Activated CD4-positive, alpha-beta T cell treated with anti-CD3 and anti-CD28 coated beads for 36 hours (primary cell): ENCODE results near the gene MVP. TPM values are rescaled to one million over a fixed set of nuclear protein-coding genes. Genes with fewer than 3 reads are reported as not detected.

Experiments used
- ATAC-seq: fragments of 200-7000 bp; cut with Tn5 transposase; one replicate; pipeline ENCODE4 v1.10.0; 2021; ENCODE audit warnings: mild to moderate bottlenecking, moderate library complexity
- CTCF ChIA-PET: fragments of 350-600 bp; sonication (Branson Sonifier 250); formaldehyde crosslinking; loops from one replicate; lab custom pipeline; 2021; ENCODE audit warnings: antibody characterized with exemption; lab: Charles Lee
- POLR2A ChIA-PET: fragments of 350-600 bp; sonication (Branson Sonifier 250); formaldehyde crosslinking; loops from one replicate; lab custom pipeline; 2021; ENCODE audit warnings: antibody characterized with exemption, inconsistent platforms; lab: Charles Lee
- DNase-seq: peaks from one replicate; pipeline ENCODE4 v3.0.0-alpha.2; 2020
- H3K27ac Mint-ChIP-seq: one replicate; pipeline ENCODE4 v1.8.0; 2021; ENCODE audit warnings: mixed read lengths
- H3K27me3 Mint-ChIP-seq: one replicate; pipeline ENCODE4 v1.8.0; 2021; ENCODE audit warnings: mixed read lengths
- H3K36me3 Mint-ChIP-seq: one replicate; pipeline ENCODE4 v1.8.0; 2021; ENCODE audit warnings: low read depth, mixed read lengths
- H3K4me1 Mint-ChIP-seq: one replicate; pipeline ENCODE4 v1.8.0; 2021; ENCODE audit warnings: mixed read lengths
- H3K4me3 Mint-ChIP-seq: one replicate; pipeline ENCODE4 v1.8.0; 2021; ENCODE audit warnings: mild to moderate bottlenecking, moderate library complexity, mixed read lengths
- H3K9me3 Mint-ChIP-seq: one replicate; pipeline ENCODE4 v1.8.0; 2021; ENCODE audit warnings: low read depth, mixed read lengths
- intact Hi-C, 2 experiments: fragments of 100-400 bp; cut with DNase I in 1 of 2; cut with micrococcal nuclease in 1 of 2; formaldehyde crosslinking; loops; one replicate each; pipeline versions ENCODE4 v1.14.2 to v1.15.1; 2022 to 2024; cut with DNase I, micrococcal nuclease
- total RNA-seq, 2 experiments: library from RNA; stranded (reverse); gene quantifications; one replicate each; pipeline ENCODE4 v1.2.3, GENCODE V29; 2021

Gene MVP
- total RNA-seq, 2 experiments from 2014 or later = 86.2 to 101 TPM

GRCh38 chr16:29804455-29805231 lies 15.6 kb upstream of the MVP start:
- DNase-seq = no peak
- no peak for ATAC-seq
- peaks cover 28% of the 10 kb centered on the region for H3K4me1 Mint-ChIP-seq
- H3K27ac Mint-ChIP-seq = peak overlapping the region; percentile 100
- peak overlapping the region; percentile 99 for H3K4me3 Mint-ChIP-seq
- no peaks in the 10 kb centered on the region for H3K27me3 Mint-ChIP-seq
- no peaks in the 10 kb centered on the region for H3K9me3 Mint-ChIP-seq
- intact Hi-C loops = loop anchor here (1.0 to 5.0 kb wide), 15 partner anchors 12 to 1592 kb away; partner anchors contain the start of genes CDIPT (in 2 of the 2), KIF22 (in 2 of the 2), ALDOA (in 1 of the 2) and FBXL19 (in 1 of the 2)
- ChIA-PET POLR2A (interaction anchor here (0.6 to 4.1 kb wide), 7 partner anchors 9 to 378 kb away, joined by 3 to 21 read pairs (median 4); partner anchors contain the start of genes CORO1A, KIF22 and PAGR1), CTCF (interaction anchor here (0.8 to 3.5 kb wide), 7 partner anchors 12 to 157 kb away, joined by 3 to 23 read pairs (median 8); partner anchors contain the start of genes KIF22, PAGR1 and TMEM219)
- H3K36me3 Mint-ChIP-seq = peaks cover 52% of the 10 kb centered on the region

GRCh38 chr16:29805232-29806098 lies 14.8 kb upstream of the MVP start:
- POLR2A ChIA-PET = interaction anchor here (0.5 to 4.1 kb wide), 4 partner anchors 15 to 73 kb away, joined by 3 to 21 read pairs (median 4); partner anchors contain the start of gene KIF22
- ATAC-seq = peak; percentile 64
- Mint-ChIP-seq H3K27ac (peak overlapping the region; percentile 100), H3K4me1 (peaks cover 36% of the 10 kb centered on the region), H3K4me3 (peak overlapping the region; percentile 99), H3K9me3 (no peaks in the 10 kb centered on the region), H3K27me3 (no peaks in the 10 kb centered on the region), H3K36me3 (peaks cover 60% of the 10 kb centered on the region)
- DNase-seq = peak; percentile 99
- intact Hi-C loops = loop anchor here (1.0 to 5.0 kb wide), 16 partner anchors 11 to 1593 kb away; partner anchors contain the start of genes CDIPT (in 2 of the 2), KIF22 (in 2 of the 2), ALDOA (in 1 of the 2) and FBRS (in 1 of the 2)
- CTCF ChIA-PET = interaction anchor here (1.6 to 3.5 kb wide), 5 partner anchors 11 to 104 kb away, joined by 8 to 39 read pairs (median 13); partner anchors contain the start of genes KIF22 and PAGR1

GRCh38 chr16:29806099-29806579 lies 14.1 kb upstream of the MVP start, which contains the start of gene MAZ:
TSS of gene MAZ (plus strand) at chr16:29806529. CDS start at chr16:29806702, 173 bp downstream.
- POLR2A ChIA-PET = interaction anchor here (0.5 to 3.0 kb wide), 3 partner anchors 10 to 21 kb away, joined by 4 to 36 read pairs (median 4); partner anchors contain the start of gene PAGR1
- DNase-seq (no peak), ATAC-seq (no peak)
- intact Hi-C loops = loop anchor here in 1 of 2 experiments (2.0 to 5.0 kb wide), 5 partner anchors 853 to 1594 kb away; partner anchors contain the start of genes FBRS, FBXL19, SBK1 and TUFM
- Mint-ChIP-seq H3K27ac (peak within 1 kb of the TSS; percentile 100), H3K4me3 (peak within 1 kb of the TSS; percentile 99), H3K27me3 (no peaks in the 10 kb centered on the region), H3K36me3 (peaks cover 61% of the 10 kb centered on the region), H3K4me1 (peaks cover 43% of the 10 kb centered on the region), H3K9me3 (no peaks in the 10 kb centered on the region)
- CTCF ChIA-PET = interaction anchor here (2.9 to 3.5 kb wide), 2 partner anchors 11 to 42 kb away, joined by 39 to 50 read pairs; partner anchors contain the start of gene PAGR1

GRCh38 chr16:29806641-29807425 lies 13.4 kb upstream of the MVP start:
- ATAC-seq = no peak
- Mint-ChIP-seq H3K9me3 (no peaks in the 10 kb centered on the region), H3K4me1 (peaks cover 48% of the 10 kb centered on the region)

GRCh38 chr16:29807426-29808218 lies 12.6 kb upstream of the MVP start:
- Mint-ChIP-seq H3K9me3 (no peaks in the 10 kb centered on the region), H3K27me3 (no peaks in the 10 kb centered on the region), H3K36me3 (peaks cover 50% of the 10 kb centered on the region), H3K4me3 (peak overlapping the region; percentile 90), H3K27ac (peak overlapping the region; percentile 95), H3K4me1 (peaks cover 55% of the 10 kb centered on the region)
- ATAC-seq (peak; percentile 38), DNase-seq (peak; percentile 94)
- intact Hi-C loops = loop anchor here (1.0 to 5.0 kb wide), 10 partner anchors 9 to 1595 kb away; partner anchors contain the start of genes FBRS (in 1 of the 2), FBXL19 (in 1 of the 2), PAGR1 (in 1 of the 2) and SBK1 (in 1 of the 2)
- ChIA-PET POLR2A (interaction anchor here (0.6 to 3.0 kb wide), 12 partner anchors 9 to 843 kb away, joined by 3 to 36 read pairs (median 4); partner anchors contain the start of genes ALDOA, KIF22, MVP and PAGR1), CTCF (interaction anchor here (0.9 to 3.5 kb wide), 13 partner anchors 9 to 166 kb away, joined by 3 to 50 read pairs (median 6); partner anchors contain the start of genes ASPHD1, CDIPT, KIF22 and PAGR1)

More at GRCh38 chr16:29806641-29807425, 13.4 kb upstream of the MVP start:
- Mint-ChIP-seq H3K36me3 (peaks cover 55% of the 10 kb centered on the region), H3K4me3 (peak overlapping the region; percentile 90), H3K27me3 (no peaks in the 10 kb centered on the region), H3K27ac (peak overlapping the region; percentile 87)
- intact Hi-C loops = loop anchor here (1.0 to 5.0 kb wide), 9 partner anchors 9 to 1595 kb away; partner anchors contain the start of genes FBRS (in 1 of the 2), FBXL19 (in 1 of the 2), PAGR1 (in 1 of the 2) and SBK1 (in 1 of the 2)
- DNase-seq = peak; percentile 82
- CTCF ChIA-PET = interaction anchor here (1.0 to 3.5 kb wide), 7 partner anchors 10 to 166 kb away, joined by 3 to 50 read pairs (median 7); partner anchors contain the start of genes CDIPT, KIF22, PAGR1 and TAOK2
- POLR2A ChIA-PET = interaction anchor here (0.8 to 3.0 kb wide), 10 partner anchors 10 to 844 kb away, joined by 3 to 36 read pairs (median 5); partner anchors contain the start of genes ALDOA, MVP, PAGR1 and PRR14

- peaks cover 56% of the 10 kb centered on the region for H3K4me1 Mint-ChIP-seq
- ChIA-PET POLR2A (interaction anchor here (0.6 to 3.0 kb wide), 10 partner anchors 8 to 257 kb away, joined by 4 to 36 read pairs (median 6); partner anchors contain the start of genes ALDOA, KIF22, MVP and PAGR1), CTCF (interaction anchor here (0.9 to 3.5 kb wide), 13 partner anchors 9 to 165 kb away, joined by 3 to 50 read pairs (median 6); partner anchors contain the start of genes ASPHD1, CDIPT, PAGR1 and TAOK2)
- intact Hi-C loops = loop anchor here (2.0 to 5.0 kb wide), 5 partner anchors 108 to 1596 kb away; partner anchors contain the start of genes FBXL19 (in 1 of the 2), SBK1 (in 1 of the 2), TUFM (in 1 of the 2) and XPO6 (in 1 of the 2)
- peak overlapping the region; percentile 90 for H3K4me3 Mint-ChIP-seq
- peak; percentile 62 for DNase-seq
- peak overlapping the region; percentile 95 for H3K27ac Mint-ChIP-seq
- peaks cover 47% of the 10 kb centered on the region for H3K36me3 Mint-ChIP-seq
- H3K9me3 Mint-ChIP-seq = no peaks in the 10 kb centered on the region
- H3K27me3 Mint-ChIP-seq = no peaks in the 10 kb centered on the region
- peak; percentile 8 for ATAC-seq
These were observed 11.9 kb upstream of the MVP start for GRCh38 chr16:29808219-29808900.

- Mint-ChIP-seq H3K9me3 (no peaks in the 10 kb centered on the region), H3K27me3 (no peaks in the 10 kb centered on the region), H3K36me3 (peaks cover 46% of the 10 kb centered on the region), H3K4me1 (peaks cover 53% of the 10 kb centered on the region), H3K27ac (peak overlapping the region; percentile 95), H3K4me3 (peak overlapping the region; percentile 90)
- CTCF ChIA-PET = interaction anchor here (0.9 to 3.5 kb wide), 6 partner anchors 8 to 109 kb away, joined by 3 to 50 read pairs (median 4); partner anchors contain the start of genes ASPHD1 and PAGR1
- no peak for ATAC-seq
- DNase-seq = no peak
- POLR2A ChIA-PET = interaction anchor here (0.6 to 3.0 kb wide), 6 partner anchors 7 to 109 kb away, joined by 3 to 36 read pairs (median 7); partner anchors contain the start of genes MVP and PAGR1
- intact Hi-C loops = loop anchor here (2.0 to 5.0 kb wide), 5 partner anchors 108 to 1597 kb away; partner anchors contain the start of genes FBXL19 (in 1 of the 2), SBK1 (in 1 of the 2), TUFM (in 1 of the 2) and XPO6 (in 1 of the 2)
These were observed 11.1 kb upstream of the MVP start for GRCh38 chr16:29809031-29809747.
